PC-9 (cell line): Measurements from ENCODE around the gene DGKA. TPM values are rescaled to one million over a fixed set of nuclear protein-coding genes. Genes with fewer than 3 reads are reported as not detected.

Experiments used
- BruUV-seq: library from RNA; stranded (reverse); fragments of 400-500 nt; replicated peaks from 2 replicates; lab custom pipeline; 2021; lab: Mats Ljungman, UMichigan
- CTCF ChIA-PET: fragments of 300-600 bp; sonication (Branson Sonifier 250); formaldehyde crosslinking; loops from one replicate; lab custom pipeline; 2022; ENCODE audit warnings: antibody characterized with exemption; lab: Charles Lee
- POLR2A ChIA-PET: fragments of 300-600 bp; sonication (Branson Sonifier 250); formaldehyde crosslinking; loops from one replicate; lab custom pipeline; 2022; ENCODE audit warnings: antibody characterized with exemption; ENCODE audit not compliant: unreplicated experiment; lab: Charles Lee
- DNase-seq, 2 experiments: peaks; one replicate each; pipeline versions ENCODE4 v3.0.0 to v3.0.0-alpha.2; 2015 to 2022; ENCODE audit warnings: mixed read lengths in 1 of 2
- H2AFZ ChIP-seq: fragments of 200-600 bp; sonication (generic); 2 replicates; pipeline ENCODE4 v1.8.1; 2017; ENCODE audit warnings: antibody characterized with exemption
- H3F3A ChIP-seq: fragments of 200-600 bp; sonication (generic); 2 replicates; pipeline ENCODE4 v1.8.1; 2017; ENCODE audit warnings: antibody characterized with exemption, mild to moderate bottlenecking, low read depth; ENCODE audit not compliant: insufficient read depth
- H3K27ac ChIP-seq: fragments of 200-600 bp; sonication (generic); 2 replicates; pipeline ENCODE4 v1.6.1; 2016; ENCODE audit warnings: mixed run types
- H3K27me3 ChIP-seq: fragments of 200-600 bp; sonication (generic); 2 replicates; pipeline ENCODE4 v1.6.1; 2016; ENCODE audit warnings: low read depth, mixed run types; ENCODE audit not compliant: insufficient read depth
- H3K36me3 ChIP-seq: fragments of 200-600 bp; sonication (generic); 2 replicates; pipeline ENCODE4 v1.6.1; 2016; ENCODE audit warnings: low read depth, mixed run types
- H3K4me1 ChIP-seq: fragments of 200-600 bp; sonication (generic); replicated peaks from 2 replicates; pipeline ENCODE4 v1.6.1; 2016; ENCODE audit warnings: mixed run types; ENCODE audit not compliant: insufficient read depth
- H3K4me2 ChIP-seq: fragments of 200-600 bp; sonication (generic); 2 replicates; pipeline ENCODE4 v1.6.1; 2017; ENCODE audit warnings: mixed run types
- H3K4me3 ChIP-seq: fragments of 200-600 bp; sonication (generic); 2 replicates; pipeline ENCODE4 v1.6.1; 2016; ENCODE audit warnings: mixed run types
- H3K79me2 ChIP-seq: fragments of 200-600 bp; sonication (generic); 2 replicates; pipeline ENCODE4 v1.6.1; 2017; ENCODE audit warnings: low read depth, mixed run types
- H3K9me2 ChIP-seq: fragments of 200-600 bp; sonication (generic); 2 replicates; pipeline ENCODE4 v1.8.1; 2017; ENCODE audit warnings: mild to moderate bottlenecking; ENCODE audit not compliant: insufficient read depth
- H3K9me3 ChIP-seq: fragments of 200-600 bp; sonication (generic); 2 replicates; pipeline ENCODE4 v1.8.1; 2016; ENCODE audit warnings: low read depth; ENCODE audit not compliant: insufficient read depth
- H4K20me1 ChIP-seq: fragments of 200-600 bp; sonication (generic); 2 replicates; pipeline ENCODE4 v1.8.1; 2017; ENCODE audit not compliant: insufficient read depth
- CTCF ChIP-seq: fragments of 200-600 bp; sonication (generic); conservative IDR thresholded peaks from 2 replicates; pipeline ENCODE4 v1.6.1; 2017; ENCODE audit warnings: mixed run types, antibody characterized with exemption, mild to moderate bottlenecking, moderate library complexity
- EZH2 ChIP-seq: fragments of 200-600 bp; sonication (generic); IDR thresholded peaks from 2 replicates; pipeline ENCODE4 v1.8.0; 2017; ENCODE audit warnings: antibody characterized with exemption, low read depth
- intact Hi-C: fragments of 100-400 bp; cut with micrococcal nuclease; formaldehyde crosslinking; loops from one replicate; pipeline ENCODE4 v1.10.0; 2022; ENCODE audit not compliant: unreplicated experiment
- total RNA-seq: library from RNA; stranded (reverse); gene quantifications from 2 replicates; pipeline ENCODE4 v1.2.3, GENCODE V29; 2021

DGKA gene
- total RNA-seq, 1 experiment from 2014 or later: 86.6 TPM

DNA sequence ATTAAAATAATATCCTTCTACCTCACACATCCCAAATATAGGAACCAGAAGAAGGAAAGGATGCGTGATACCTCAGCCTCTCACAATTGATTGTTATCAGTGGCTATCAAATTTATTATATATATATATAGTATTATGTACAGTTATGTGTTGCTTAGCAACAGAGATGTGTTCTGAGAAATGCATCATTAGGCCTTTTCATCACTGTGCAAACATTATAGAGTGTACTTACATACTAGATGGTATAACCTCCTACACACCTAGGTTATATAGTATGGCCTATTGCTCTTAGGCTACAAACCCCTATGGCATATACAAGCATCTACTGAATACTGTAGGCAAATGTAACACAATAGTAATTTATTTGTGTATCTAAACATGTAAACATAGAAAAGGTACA is 37.2 kb upstream of the DGKA start:
- ChIA-PET POLR2A (no interaction called here), CTCF (no interaction called here)
- H3K27ac ChIP-seq: no peak overlapping the region
- no peaks in the 10 kb centered on the region for H3K36me3 ChIP-seq
- H3K79me2 ChIP-seq: no peaks in the 10 kb centered on the region
- H3K27me3 ChIP-seq: no peaks in the 10 kb centered on the region
- BruUV-seq: no TSS peak
- no peaks in the 10 kb centered on the region for H3K9me3 ChIP-seq
- no peak overlapping the region for H3K4me3 ChIP-seq
- intact Hi-C loops: no loop called here
- H4K20me1 ChIP-seq: no peaks in the 10 kb centered on the region
- DNase-seq: no peak
- H3K9me2 ChIP-seq: no peaks in the 10 kb centered on the region
- no peaks in the 10 kb centered on the region for H3K4me1 ChIP-seq
- H3F3A ChIP-seq: no peaks in the 10 kb centered on the region
- no peak overlapping the region for H2AFZ ChIP-seq
- H3K4me2 ChIP-seq: no peak overlapping the region
- TF ChIP-seq EZH2 (no peak), CTCF (no peak)

GRCh38 chr12:55899082-55899481 is 31.9 kb upstream of the DGKA start:
- H3K27me3 ChIP-seq: no peaks in the 10 kb centered on the region
- intact Hi-C loops: no loop called here
- no peaks in the 10 kb centered on the region for H3K79me2 ChIP-seq
- no peak overlapping the region for H2AFZ ChIP-seq
- H3K36me3 ChIP-seq: no peaks in the 10 kb centered on the region
- POLR2A ChIA-PET: interaction anchor here (0.6 kb wide), 1 partner anchor 34 kb away, joined by 11 read pairs; no protein-coding TSS in a partner anchor
- H3K4me1 ChIP-seq: no peaks in the 10 kb centered on the region
- H3K4me3 ChIP-seq: no peak overlapping the region
- no peak for TF ChIP-seq EZH2
- TF ChIP-seq CTCF: no peak
- DNase-seq: no peak
- no TSS peak for BruUV-seq
- no peaks in the 10 kb centered on the region for H4K20me1 ChIP-seq
- no peaks in the 10 kb centered on the region for H3K9me2 ChIP-seq
- H3K4me2 ChIP-seq: no peak overlapping the region
- CTCF ChIA-PET: no interaction called here
- no peaks in the 10 kb centered on the region for H3K9me3 ChIP-seq
- no peaks in the 10 kb centered on the region for H3F3A ChIP-seq
- no peak overlapping the region for H3K27ac ChIP-seq

GRCh38 chr12:55901881-55902490 is 29.0 kb upstream of the DGKA start:
- Histone ChIP-seq H3K4me3 (no peak overlapping the region), H3K4me2 (no peak overlapping the region), H3K27me3 (no peaks in the 10 kb centered on the region), H3K36me3 (no peaks in the 10 kb centered on the region), H3K79me2 (no peaks in the 10 kb centered on the region), H3K27ac (no peak overlapping the region), H3K4me1 (no peaks in the 10 kb centered on the region), H2AFZ (no peak overlapping the region), H3K9me3 (no peaks in the 10 kb centered on the region), H4K20me1 (peaks cover 3% of the 10 kb centered on the region; the same call in 1 of the 2 replicates), H3F3A (no peaks in the 10 kb centered on the region), H3K9me2 (no peaks in the 10 kb centered on the region)
- no peak for TF ChIP-seq EZH2
- no peak for TF ChIP-seq CTCF
- ChIA-PET POLR2A (no interaction called here), CTCF (no interaction called here)
- BruUV-seq: TSS peak; percentile 27
- no peak for DNase-seq
- intact Hi-C loops: no loop called here
